Erythroblast (primary cell): Measurements from ENCODE around the gene COL4A2.

Experiments used
- GATA1 ChIP-seq: IDR thresholded peaks from 2 replicates; pipeline ENCODE4 v1.6.1; 2011; ENCODE audit warnings: low read depth, mild to moderate bottlenecking, control low read depth, low read length, moderate library complexity
- POLR2A ChIP-seq: IDR thresholded peaks from 2 replicates; pipeline ENCODE4 v1.6.1; 2011; ENCODE audit warnings: mild to moderate bottlenecking, low read length

DNA sequence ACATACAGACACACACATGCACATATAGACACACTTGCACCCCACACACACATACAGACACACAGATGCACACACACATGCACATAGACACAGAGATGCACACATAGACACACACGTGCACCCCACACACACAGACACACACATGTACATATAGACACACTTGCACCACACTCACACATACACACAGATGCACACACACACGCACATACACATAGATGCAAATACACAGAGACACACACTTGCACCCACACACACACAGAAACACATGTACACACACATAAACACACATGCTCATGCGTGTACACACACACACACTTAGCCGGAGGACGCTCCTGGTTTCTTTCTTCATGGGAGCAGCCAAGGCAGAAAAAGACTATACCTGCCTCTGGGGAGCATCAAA is 10.0 kb downstream of the COL4A2 start:
- TF ChIP-seq POLR2A (no peak), GATA1 (no peak)
